22Rv1 (cell line): ENCODE results near the gene IMMP2L.

Experiments used
- ZFX ChIP-seq: fragments of 450-650 bp; IDR thresholded peaks from 2 replicates; pipeline ENCODE4 v1.6.1; 2017; ENCODE audit warnings: antibody characterized with exemption, borderline replicate concordance
- TF ChIP-seq, protein P1 (sequence below): fragments of 450-650 bp; IDR thresholded peaks from 2 replicates; pipeline ENCODE4 v1.5.1; 2017; ENCODE audit warnings: mild to moderate bottlenecking

DNA sequence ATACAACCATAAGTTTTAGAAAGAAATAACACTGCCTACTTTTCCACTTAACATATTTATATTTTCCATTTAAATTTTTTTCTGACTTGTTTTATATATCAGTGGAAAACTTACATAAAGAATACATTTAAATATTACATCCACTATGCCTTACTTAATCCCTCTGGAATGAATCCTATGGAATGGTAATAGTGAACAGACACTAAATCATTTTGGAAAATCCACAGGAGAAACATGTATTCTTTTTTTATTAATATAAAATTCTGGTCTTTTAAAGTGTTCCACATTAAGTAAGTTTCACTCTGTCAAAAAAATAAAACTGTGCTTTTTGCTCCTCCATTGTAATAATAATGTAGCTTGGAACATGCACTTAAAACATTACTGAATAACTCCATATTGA, 708.1 kb downstream of the IMMP2L start:
- TF ChIP-seq, protein P1, sequence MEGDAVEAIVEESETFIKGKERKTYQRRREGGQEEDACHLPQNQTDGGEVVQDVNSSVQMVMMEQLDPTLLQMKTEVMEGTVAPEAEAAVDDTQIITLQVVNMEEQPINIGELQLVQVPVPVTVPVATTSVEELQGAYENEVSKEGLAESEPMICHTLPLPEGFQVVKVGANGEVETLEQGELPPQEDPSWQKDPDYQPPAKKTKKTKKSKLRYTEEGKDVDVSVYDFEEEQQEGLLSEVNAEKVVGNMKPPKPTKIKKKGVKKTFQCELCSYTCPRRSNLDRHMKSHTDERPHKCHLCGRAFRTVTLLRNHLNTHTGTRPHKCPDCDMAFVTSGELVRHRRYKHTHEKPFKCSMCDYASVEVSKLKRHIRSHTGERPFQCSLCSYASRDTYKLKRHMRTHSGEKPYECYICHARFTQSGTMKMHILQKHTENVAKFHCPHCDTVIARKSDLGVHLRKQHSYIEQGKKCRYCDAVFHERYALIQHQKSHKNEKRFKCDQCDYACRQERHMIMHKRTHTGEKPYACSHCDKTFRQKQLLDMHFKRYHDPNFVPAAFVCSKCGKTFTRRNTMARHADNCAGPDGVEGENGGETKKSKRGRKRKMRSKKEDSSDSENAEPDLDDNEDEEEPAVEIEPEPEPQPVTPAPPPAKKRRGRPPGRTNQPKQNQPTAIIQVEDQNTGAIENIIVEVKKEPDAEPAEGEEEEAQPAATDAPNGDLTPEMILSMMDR = no peak
- no peak for TF ChIP-seq ZFX
